ENCODE data around the gene HERPUD1. TPM values are rescaled to one million over a fixed set of nuclear protein-coding genes. Genes with fewer than 3 reads are reported as not detected.

The HERPUD1 gene
- total RNA-seq, 1 experiment from 2014 or later = 35.3 TPM

GRCh38 chr16:56970934-56971767 is 39.2 kb downstream of the HERPUD1 start:
- H3F3A ChIP-seq (ENCODE audit: insufficient read depth, low read depth) = no peaks in the 10 kb centered on the region
- H3K4me1 ChIP-seq (replicated peaks; ENCODE audit: insufficient read depth) = no peaks in the 10 kb centered on the region
- no peak overlapping the region for H3K27ac ChIP-seq
- H2AFZ ChIP-seq = no peak overlapping the region
- ChIA-PET CTCF (no interaction called here), POLR2A (ENCODE audit: unreplicated experiment) (no interaction called here)
- BruUV-seq (replicated peaks) = no TSS peak
- no peaks in the 10 kb centered on the region for H3K36me3 ChIP-seq (ENCODE audit: low read depth)
- no peaks in the 10 kb centered on the region for H3K79me2 ChIP-seq (ENCODE audit: low read depth)
- no peak for DNase-seq
- TF ChIP-seq EZH2 (IDR thresholded peaks at IDR 0.05; ENCODE audit: low read depth) = no peak
- TF ChIP-seq CTCF (conservative IDR thresholded peaks at IDR 0.05) = no peak
- H3K9me2 ChIP-seq (ENCODE audit: insufficient read depth) = no peaks in the 10 kb centered on the region
- H3K27me3 ChIP-seq (ENCODE audit: insufficient read depth, low read depth) = no peaks in the 10 kb centered on the region
- no peak overlapping the region for H3K4me3 ChIP-seq
- intact Hi-C loops (cut with micrococcal nuclease; ENCODE audit: unreplicated experiment) = no loop called here
- H4K20me1 ChIP-seq (ENCODE audit: insufficient read depth) = no peaks in the 10 kb centered on the region
- H3K9me3 ChIP-seq (ENCODE audit: insufficient read depth, low read depth) = no peaks in the 10 kb centered on the region
- H3K4me2 ChIP-seq = no peak overlapping the region

GRCh38 chr16:56971768-56972043 is 39.8 kb downstream of the HERPUD1 start:
- intact Hi-C loops (cut with micrococcal nuclease; ENCODE audit: unreplicated experiment) = no loop called here
- ChIA-PET CTCF (no interaction called here), POLR2A (ENCODE audit: unreplicated experiment) (no interaction called here)
- no peak overlapping the region for H2AFZ ChIP-seq
- DNase-seq = no peak
- H3K27ac ChIP-seq = no peak overlapping the region
- no peaks in the 10 kb centered on the region for H3K27me3 ChIP-seq (ENCODE audit: insufficient read depth, low read depth)
- no peaks in the 10 kb centered on the region for H3K4me1 ChIP-seq (replicated peaks; ENCODE audit: insufficient read depth)
- no peaks in the 10 kb centered on the region for H3K36me3 ChIP-seq (ENCODE audit: low read depth)
- no peak overlapping the region for H3K4me2 ChIP-seq
- H3K79me2 ChIP-seq (ENCODE audit: low read depth) = no peaks in the 10 kb centered on the region
- TF ChIP-seq CTCF (conservative IDR thresholded peaks at IDR 0.05) (no peak), EZH2 (IDR thresholded peaks at IDR 0.05; ENCODE audit: low read depth) (no peak)
- H4K20me1 ChIP-seq (ENCODE audit: insufficient read depth) = no peaks in the 10 kb centered on the region
- H3K4me3 ChIP-seq = no peak overlapping the region
- BruUV-seq (replicated peaks) = no TSS peak
- no peaks in the 10 kb centered on the region for H3F3A ChIP-seq (ENCODE audit: insufficient read depth, low read depth)
- H3K9me2 ChIP-seq (ENCODE audit: insufficient read depth) = no peaks in the 10 kb centered on the region
- H3K9me3 ChIP-seq (ENCODE audit: insufficient read depth, low read depth) = no peaks in the 10 kb centered on the region

GRCh38 chr16:56972403-56973293 is 40.7 kb downstream of the HERPUD1 start:
- Histone ChIP-seq H3K79me2 (ENCODE audit: low read depth) (no peaks in the 10 kb centered on the region), H3K4me3 (no peak overlapping the region), H3K27ac (no peak overlapping the region), H3K4me1 (replicated peaks; ENCODE audit: insufficient read depth) (no peaks in the 10 kb centered on the region), H3F3A (ENCODE audit: insufficient read depth, low read depth) (no peaks in the 10 kb centered on the region), H3K4me2 (no peak overlapping the region), H3K27me3 (ENCODE audit: insufficient read depth, low read depth) (no peaks in the 10 kb centered on the region), H4K20me1 (ENCODE audit: insufficient read depth) (no peaks in the 10 kb centered on the region), H2AFZ (no peak overlapping the region), H3K9me3 (ENCODE audit: insufficient read depth, low read depth) (no peaks in the 10 kb centered on the region), H3K9me2 (ENCODE audit: insufficient read depth) (no peaks in the 10 kb centered on the region), H3K36me3 (ENCODE audit: low read depth) (no peaks in the 10 kb centered on the region)
- BruUV-seq (replicated peaks) = no TSS peak
- no peak for DNase-seq
- TF ChIP-seq CTCF (conservative IDR thresholded peaks at IDR 0.05) (no peak), EZH2 (IDR thresholded peaks at IDR 0.05; ENCODE audit: low read depth) (no peak)
- intact Hi-C loops (cut with micrococcal nuclease; ENCODE audit: unreplicated experiment) = no loop called here
- ChIA-PET POLR2A (ENCODE audit: unreplicated experiment) (no interaction called here), CTCF (no interaction called here)
